NCI-H1417 (cell line): ENCODE data around the gene CPNE1.
A peak's percentile ranks its signal among the peaks of the same experiment; 100 is the strongest.
"Not testable (repeated sequence)": the region's sequence is repeated elsewhere in the genome, so short reads cannot be mapped to it uniquely, and the experiment has no call there.

Experiments used
- DNase-seq, 3 experiments: peaks; one replicate each; lab custom pipeline; 2025; lab: John Stamatoyannopoulos, UW

CPNE1 gene

DNA sequence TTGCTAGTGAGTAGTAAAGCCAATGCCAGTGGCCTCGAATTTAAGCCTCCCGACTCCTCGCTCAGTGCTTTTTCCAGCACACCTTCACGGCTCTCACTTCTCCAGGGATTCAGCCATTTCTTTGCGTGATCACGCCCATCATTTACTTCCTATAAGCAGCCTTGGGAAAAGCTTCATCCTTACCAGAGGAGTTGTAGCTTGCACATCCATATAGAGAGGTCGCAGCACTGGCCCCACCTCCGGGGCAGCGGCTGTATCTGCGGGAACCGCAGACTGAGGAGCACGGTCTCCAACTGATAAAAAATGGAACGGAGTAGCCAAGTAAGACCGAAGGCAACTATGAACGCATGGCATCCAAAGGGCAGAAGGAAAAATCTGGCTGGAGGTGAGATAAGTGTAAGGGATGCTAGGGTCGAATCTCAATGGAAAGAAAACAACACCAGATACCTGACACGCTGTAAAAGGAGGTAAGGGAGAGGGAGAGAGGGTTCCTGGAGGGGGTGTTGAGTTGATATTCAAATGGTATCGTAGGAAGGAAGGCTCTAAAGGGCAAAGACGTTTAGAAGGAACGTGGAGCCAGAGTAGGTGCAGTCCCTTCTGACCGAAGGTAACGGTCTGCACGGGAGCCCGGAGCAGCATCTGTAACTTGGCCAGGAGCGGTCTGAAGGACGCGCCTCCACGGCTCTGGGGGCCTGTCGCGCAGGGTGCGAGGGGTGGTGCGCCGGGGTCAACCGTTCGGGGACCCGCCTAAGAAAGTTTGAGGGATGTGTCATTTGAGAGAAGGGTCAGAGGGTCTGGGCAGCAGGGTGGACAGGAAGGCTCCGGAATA, 33.8 kb upstream of the CPNE1 start:
- peak in 2 of 3 experiments; percentile 65 to 76 for DNase-seq

DNA sequence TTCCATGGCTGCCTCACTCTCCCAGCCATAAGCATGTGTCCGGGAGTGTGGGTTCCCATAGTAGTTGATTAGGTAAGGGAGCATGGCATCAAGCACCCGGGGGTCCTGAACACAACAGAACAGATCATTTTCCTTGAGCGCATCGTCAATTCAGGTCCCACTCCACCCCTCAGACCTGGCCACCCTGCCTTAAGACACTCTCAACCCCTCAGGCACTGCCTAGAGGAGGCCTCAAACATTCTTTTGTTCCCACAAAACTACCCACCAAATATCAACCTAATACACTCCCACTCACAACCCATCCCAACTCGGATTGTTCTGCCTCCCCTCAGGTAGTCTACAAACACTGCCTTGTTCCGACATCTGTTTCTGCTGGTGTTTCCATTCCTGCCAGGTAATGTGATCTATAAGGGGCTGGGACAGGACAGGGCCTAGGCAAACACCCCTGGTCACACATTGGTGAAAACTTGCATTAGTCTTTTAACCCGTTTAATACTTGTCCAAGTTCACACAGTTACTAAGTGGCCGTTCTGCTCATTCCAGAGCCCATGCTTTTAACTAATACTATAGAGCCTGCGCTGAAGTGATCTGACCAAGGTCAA, 33.1 kb upstream of the CPNE1 start:
- no peak for DNase-seq

DNA sequence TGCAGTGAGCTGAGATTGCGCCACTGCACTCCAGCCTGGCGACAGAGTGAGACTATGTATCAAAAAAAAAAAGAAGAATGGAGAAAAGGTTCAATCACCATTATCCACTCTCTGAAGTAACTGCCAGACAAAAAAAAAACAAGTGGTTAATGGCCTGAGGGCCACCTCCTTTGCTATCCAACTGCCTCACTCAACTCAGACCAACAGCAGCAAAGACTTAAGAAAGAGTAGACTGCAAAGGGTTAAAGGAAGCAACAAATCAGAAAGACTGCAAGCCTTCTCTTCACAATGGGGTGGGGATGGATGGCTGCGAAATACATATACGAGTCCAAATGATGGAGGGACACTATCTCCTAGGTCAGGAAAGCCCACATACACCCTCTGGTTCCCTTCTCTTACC, 31.3 kb upstream of the CPNE1 start:
- DNase-seq = no peak

DNA sequence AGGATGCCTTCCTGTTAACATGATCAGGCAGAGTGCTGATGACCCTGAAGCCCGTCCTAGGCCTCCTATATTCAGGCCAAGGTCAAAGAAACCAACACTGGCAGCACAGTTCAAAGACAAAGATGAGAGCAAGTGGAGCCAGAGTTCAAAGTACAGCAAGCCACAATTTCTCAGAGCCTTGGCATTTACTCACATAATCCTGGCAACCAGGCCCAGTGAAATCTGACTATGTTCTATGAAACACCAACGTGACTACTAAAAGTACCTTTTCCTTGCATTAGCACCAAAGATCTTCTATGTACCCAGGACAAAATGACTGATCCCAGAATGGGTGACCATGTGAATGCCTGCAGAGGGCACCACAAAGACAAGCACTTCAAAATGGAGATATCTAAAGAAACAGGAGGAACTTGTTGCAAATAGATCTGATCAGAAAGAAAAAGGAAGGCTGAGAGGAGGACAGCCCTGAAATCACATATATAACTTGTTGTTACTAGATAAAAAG, 30.6 kb upstream of the CPNE1 start:
- no peak for DNase-seq

DNA sequence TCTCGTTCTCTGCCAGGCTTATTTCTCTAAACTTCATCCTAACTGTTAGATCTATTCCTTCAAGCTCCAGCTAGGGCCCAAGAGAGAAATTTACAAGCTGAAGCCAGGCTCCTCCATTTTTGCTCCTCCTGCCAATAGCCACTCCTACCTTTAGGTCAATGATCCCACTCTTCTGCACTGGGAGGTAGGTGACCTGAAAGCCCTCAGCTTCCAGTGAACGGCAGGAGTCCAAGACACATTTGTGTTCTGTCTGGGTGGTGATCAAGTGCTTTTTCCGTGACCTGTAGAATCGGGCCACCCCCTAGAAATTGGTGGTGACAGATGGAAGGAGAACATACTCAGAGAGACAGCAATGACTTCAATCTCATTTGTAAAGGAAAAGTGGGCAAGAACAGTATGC, 25.6 kb upstream of the CPNE1 start:
- no peak for DNase-seq

DNA sequence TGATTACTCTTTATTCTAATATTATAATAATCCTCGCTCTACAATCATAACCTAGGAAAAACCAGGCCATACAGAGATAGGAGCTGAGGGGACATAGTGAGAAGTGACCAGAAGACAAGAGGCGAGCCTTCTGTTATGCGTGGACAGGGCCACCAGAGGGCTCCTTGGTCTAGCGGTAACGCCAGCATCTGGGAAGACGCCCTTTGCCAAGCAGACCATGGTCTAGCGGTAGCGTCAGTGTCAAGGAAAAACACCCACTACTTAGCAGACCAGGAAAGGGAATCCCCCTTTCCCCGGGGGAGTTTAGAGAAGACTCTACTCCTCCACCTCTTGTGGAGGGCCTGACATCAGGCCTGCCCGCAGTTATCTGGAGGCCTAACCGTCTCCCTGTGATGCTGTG, 22.2 kb upstream of the CPNE1 start:
- not testable (repeated sequence) for DNase-seq

DNA sequence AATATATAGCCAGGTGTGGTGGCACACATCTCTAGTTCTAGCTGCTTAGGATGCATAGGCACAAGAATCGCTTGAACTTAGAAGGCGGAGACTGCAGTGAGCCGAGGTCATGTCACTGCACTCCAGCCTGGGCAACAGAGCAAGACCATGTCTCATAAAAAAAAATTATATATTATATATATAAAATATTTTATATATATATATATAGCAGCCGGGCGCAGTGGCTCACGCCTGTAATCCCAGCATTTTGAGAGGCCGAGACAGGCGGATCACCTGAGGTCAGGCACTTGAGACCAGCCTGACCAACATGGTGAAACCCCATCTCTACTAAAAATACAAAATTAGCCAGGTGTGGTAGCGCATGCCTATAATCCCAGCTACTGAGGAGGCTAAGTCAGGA, 20.7 kb upstream of the CPNE1 start:
- DNase-seq = not testable (repeated sequence)

DNA sequence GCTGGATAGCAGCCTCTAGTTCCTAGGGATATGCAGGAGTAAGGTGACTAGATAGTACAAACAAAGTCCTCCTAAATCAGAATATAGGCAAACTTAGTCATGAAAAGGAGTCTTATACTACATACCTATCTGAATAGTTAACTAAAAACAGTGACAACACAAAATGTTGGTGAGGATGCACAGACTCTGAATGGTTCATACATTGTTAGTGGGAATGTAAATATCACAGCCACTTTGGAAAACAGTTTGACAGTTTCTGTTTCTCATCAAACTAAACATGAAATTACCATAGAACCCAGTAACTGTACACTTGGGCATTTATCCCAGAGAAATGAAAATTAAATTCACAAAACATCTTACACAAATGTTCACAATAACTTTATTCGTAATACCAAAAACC, 17.3 kb upstream of the CPNE1 start:
- DNase-seq = no peak

DNA sequence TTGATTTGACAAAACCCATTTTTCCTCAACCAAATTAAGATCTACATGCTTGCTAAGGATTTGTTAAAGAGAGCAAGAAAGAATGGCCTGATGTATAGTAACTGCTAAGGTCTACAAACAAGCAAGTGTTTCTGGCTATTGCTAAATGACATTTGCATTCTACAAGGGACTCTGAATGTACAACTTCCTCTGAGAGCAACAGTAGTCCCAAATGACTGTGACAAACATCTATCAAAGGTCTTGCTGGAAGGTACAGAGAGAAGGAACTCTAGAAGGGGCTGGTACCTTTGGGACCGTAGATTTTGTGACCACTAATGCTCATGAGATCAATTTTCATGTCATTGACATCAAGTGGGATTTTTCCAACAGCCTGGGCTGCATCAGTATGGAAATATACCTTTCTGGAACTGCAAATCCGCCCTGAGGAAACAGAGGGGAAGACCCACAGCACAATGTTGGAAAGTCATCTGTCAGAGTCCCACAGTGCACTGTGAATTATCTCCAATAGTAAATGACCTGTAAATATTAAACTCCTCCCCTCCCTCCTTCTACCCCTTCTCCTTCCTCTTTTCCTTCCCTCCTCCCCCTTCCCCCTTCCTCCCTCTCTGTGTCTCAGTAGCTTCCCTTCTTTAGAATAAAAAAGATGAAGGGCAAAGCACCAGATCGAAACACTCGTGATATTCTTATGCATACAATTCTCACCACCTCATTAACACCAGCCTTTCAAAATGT, 15.9 kb upstream of the CPNE1 start:
- DNase-seq = no peak

DNA sequence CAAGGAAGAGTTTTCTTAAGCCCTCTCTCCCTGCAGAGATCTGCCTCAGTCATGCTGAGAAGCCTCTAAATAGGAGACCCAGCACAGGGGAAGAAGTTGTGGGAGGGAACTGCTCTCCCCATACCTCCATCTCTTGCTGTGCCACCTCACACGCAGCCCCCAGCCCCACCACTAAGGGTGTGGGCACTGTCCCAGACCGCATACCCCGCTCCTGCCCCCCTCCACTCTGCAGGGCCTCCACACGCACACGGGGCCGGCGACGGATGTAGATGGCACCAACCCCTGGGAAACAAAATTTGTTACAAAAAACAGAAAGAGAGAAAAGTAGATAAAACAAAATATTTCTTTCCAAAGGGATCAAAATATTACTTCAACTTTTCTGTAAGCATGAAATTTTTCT, 10.2 kb upstream of the CPNE1 start:
- no peak for DNase-seq

DNA sequence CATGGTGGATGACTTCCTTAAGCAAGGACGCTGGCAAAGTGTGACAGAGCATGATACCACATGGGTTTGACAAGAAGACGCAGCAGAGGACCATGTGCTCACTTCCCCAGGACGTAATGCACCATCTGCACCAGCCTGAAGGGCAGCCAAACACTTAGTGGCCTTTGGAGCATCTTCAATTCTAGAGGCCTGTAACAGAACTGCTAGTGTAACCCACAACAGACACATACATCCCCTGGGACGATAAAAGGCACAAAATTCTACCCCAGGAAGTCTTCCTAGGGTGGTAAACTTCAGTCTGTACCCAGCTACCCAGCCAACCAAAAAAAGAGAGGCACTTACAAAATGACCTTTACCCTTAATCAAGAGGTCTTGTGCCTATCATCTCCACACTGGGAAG, 9.2 kb upstream of the CPNE1 start:
- DNase-seq = no peak

DNA sequence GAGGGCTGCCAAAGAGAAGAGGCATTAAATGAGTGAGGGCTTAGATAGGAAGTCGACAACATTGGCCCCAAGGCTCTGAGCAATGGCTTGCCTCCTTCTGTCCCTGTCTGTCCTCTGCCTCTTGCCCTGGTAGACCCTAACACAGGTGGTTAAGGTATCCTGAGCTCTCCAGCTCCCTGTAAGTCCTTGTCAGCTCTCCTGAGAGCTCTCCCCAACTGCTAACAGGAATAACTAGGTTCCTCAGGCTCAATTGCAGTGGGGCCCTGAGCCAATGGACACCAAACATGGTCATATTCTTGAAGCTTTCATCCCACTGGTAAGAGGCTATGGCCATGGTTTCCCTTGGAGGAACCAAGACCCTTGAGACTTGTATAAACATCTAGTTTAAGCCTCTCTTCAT, 5.0 kb upstream of the CPNE1 start:
- DNase-seq = no peak

DNA sequence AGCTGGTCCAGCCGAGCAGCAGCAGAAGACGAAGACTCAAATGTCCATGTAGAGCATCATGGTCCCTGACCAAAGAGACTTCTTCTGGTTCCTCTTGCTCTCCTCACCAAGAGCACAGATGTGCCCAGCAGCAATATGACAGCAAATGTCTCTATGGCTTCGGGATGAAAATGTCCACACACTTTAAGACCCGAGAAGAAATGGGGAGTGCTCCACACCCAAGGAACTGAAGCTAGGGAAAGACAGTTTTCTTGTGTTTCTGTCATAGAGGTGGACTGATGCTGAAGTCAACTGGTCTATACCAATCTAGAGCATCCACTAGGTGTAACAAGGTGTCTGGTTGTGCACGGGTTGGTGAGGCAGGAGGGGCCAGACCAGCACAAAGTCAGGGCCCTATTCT, 4.5 kb upstream of the CPNE1 start:
- no peak for DNase-seq

DNA sequence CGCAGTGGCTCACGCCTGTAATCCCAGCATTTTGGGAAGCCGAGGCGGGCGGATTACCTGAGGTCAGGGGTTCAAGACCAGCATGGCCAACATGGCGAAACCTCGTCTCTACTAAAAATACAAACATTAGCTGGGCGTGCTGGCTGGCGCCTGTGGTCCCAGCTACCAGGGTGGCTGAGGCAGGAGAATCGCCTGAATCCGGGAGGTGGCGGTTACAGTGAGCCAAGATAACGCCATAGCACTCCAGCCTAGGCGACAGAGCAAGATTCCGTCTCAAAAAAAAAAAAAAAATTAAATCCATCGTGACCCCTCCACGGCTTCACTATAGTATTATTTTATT, 1.2 kb upstream of the CPNE1 start:
- no peak for DNase-seq

DNA sequence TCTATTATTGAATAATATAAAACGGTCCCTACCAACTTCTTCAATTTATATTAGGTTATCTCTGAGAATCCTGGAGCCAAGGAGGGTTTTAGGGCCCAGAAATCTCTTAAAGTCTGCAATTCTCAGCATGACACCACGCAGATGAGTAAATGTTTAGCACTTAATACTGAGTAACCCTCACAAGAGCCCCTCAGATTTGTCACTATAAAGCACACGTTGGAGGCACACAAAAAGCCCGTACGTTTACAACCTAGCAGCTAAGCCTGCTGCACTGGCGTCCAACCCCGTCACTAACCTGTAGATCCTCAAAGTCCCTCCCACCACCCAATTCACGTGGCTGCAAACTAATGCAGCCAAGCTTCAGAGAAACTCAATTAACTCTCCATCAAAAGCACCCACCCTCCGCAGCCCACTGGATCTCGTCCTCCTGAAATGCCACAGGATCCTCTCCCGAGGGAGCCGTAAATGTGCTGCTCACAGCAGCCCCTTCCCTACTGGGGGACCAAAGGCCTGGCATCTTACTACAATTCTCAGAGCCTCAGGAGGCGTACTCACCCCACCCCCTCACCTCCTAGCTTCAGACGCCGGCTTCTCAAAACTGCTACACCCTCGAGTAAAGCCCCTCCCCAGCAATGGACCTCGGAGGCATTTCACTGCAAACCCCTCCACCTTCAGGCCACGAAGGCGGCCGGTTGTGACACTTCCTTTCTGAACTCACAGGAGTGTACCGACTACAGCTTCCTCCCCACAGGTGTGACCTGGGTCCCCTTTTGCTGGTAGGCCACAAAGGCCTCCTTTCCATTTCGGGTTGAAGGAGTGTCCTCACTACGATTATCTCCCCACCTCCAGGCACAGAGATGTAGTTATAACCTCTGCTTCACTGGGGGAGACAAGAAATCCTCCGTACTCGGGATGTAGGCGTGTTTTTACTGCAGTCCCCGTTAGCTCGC, 909 bp downstream of the CPNE1 start:
- DNase-seq = peak; percentile 50 to 88 (median 85)

DNA sequence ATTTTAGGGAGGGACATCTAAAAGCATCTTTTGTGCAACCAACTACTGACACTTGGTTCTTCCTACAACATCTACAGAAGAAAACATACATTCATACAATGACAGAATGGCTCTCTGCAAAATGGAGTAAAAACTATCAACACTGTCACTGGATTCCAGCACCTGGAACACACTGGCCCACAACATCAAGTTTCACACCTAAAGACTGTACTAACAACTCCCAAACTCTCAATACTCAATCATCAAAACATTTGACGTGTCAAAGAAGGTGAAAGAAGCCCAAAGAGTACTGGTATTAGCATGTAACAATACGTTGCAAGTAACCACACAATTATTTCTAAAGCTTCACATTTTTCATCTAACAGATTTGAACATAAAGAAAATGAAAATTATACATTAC, 2.1 kb downstream of the CPNE1 start:
- no peak for DNase-seq

DNA sequence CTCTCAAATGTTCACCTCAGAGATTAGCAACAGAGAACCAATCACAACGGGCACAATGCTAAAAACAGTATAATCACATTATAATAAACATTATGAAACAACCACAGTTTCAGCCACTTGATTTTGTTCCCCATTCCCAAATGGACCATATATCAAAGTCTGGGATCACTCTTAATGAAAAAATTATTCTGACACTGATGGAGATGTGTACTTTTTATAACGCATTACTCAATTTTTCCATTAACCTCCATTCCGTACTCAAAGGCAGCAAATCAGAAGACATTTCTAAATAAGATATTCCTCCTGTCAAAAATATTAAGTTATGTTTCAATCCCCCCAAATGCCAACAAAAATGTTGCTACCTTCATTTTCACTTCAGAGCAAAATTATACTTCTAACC, 2.8 kb downstream of the CPNE1 start:
- no peak for DNase-seq

DNA sequence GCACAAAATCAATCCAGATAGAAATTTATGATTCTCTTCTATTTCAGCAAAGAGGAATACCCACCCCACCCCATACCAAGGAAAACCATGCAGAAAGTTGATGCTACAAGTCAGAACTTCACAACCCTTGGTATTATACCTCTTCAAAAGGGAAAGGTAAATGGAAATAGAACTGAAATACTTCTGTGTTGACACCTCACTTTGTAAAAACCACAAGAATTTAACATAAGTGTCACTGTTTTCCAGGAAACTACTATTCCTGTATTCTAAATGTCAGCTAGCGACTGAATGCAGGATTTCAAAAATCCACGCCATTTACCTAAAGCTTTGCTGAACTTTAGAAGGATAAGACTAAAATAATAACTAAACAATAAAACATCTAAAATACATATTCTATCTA, 3.6 kb downstream of the CPNE1 start:
- no peak for DNase-seq

DNA sequence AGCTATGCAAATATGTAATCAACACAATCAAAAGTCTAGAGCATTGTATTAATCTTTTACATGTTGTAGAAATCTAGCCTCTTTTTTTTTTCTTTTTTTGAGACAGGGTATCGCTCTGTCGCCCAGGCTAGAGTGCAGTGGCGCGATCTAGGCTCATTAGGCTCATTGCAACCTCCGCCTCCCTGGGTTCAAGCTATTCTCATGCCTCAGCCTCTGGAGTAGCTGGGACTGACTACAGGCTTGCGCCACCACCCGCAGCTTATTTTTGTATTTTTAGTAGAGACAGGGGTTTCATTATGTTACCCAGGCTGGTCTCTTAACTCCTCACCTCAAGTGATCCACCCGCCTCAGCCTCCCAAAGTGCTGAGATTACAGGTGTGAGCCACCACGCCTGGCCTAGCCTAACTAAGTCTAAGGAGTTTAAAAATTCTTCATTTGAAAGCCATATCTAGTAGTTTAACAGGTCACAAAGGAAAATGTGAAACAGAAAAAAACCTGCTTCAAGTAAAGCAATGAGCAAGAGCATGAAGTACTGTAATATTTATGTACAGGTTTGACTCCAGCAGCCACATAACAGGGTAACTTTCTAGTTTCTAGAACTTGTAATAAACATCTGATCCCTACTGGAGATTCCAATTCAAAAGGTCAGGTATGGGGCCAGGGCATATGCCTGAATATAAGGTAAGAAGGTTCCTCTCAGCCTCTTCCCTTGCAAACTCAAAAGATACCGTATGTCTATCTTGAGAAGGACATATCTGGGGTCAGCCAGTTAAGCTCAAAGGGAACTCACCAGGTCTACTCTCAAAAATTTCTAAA, 4.4 kb downstream of the CPNE1 start:
- DNase-seq = no peak

DNA sequence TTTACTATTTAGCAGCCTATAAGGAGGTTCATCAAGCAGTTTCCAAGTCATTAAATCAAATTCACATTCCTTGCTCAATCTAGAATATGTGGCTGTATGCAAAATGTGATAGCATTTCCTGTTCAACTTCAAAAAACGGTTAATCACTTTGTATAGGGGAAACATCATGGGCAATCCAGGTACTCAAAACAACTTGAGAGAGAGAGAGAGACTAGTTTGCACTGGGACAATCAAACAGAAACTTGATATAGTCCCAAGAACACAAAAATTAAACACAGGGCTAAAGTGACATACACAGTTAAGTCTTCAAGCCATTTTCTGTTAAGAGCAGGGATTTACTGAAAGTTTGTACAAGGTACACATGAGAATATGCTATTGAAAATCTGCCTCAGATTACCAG, 7.4 kb downstream of the CPNE1 start:
- DNase-seq = no peak

DNA sequence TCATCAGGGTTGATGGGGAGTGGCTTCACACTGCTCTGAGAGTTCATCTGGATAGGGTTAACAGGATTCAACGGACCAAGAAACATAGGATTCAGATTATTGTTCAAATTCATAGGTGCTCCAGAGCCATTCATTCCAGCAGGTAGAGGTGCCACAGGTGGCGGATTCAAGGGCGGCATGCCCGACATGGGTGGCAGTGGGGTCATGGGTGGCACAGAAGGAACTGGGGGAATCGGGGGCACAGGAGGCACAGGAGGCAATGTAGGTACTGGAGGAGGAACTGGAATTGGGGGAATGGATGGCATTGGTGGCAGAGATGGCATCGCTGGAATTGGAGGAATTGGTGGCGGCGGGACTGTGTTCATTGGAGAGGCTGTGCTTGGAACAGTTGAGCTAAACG, 10.3 kb downstream of the CPNE1 start:
- DNase-seq = no peak
